Raji (cell line): ENCODE results near the gene ZNF557.

ENCODE experiments used
- POLR2A ChIP-seq: IDR thresholded peaks from 2 replicates; pipeline ENCODE4 v1.6.1; 2011; ENCODE audit warnings: low read depth, low read length, control low read depth; ENCODE audit not compliant: insufficient read depth

ZNF557 gene

GRCh38 chr19:7083076-7083956, 13.8 kb downstream of the ZNF557 start:
- no peak for TF ChIP-seq POLR2A

GRCh38 chr19:7088999-7089398, 19.5 kb downstream of the ZNF557 start:
- TF ChIP-seq POLR2A, result no peak

- TF ChIP-seq POLR2A, result no peak
These were observed 28.6 kb downstream of the ZNF557 start for GRCh38 chr19:7098096-7098495.

- TF ChIP-seq POLR2A, result peak; percentile 89
These were observed 29.4 kb downstream of the ZNF557 start for GRCh38 chr19:7098701-7099596.

GRCh38 chr19:7099597-7099921, 30.1 kb downstream of the ZNF557 start:
- no peak for TF ChIP-seq POLR2A

- no peak for TF ChIP-seq POLR2A
These were observed 32.2 kb downstream of the ZNF557 start for GRCh38 chr19:7101498-7102253.

- TF ChIP-seq POLR2A, result no peak
These were observed 35.4 kb downstream of the ZNF557 start for GRCh38 chr19:7104747-7105447.

GRCh38 chr19:7106711-7107657, 37.5 kb downstream of the ZNF557 start:
- no peak for TF ChIP-seq POLR2A

GRCh38 chr19:7109678-7110289, 40.3 kb downstream of the ZNF557 start:
- no peak for TF ChIP-seq POLR2A

- TF ChIP-seq POLR2A, result no peak
These were observed 43.2 kb downstream of the ZNF557 start for GRCh38 chr19:7112675-7113074.

GRCh38 chr19:7113233-7113632, 43.7 kb downstream of the ZNF557 start:
- TF ChIP-seq POLR2A, result no peak

GRCh38 chr19:7115721-7116120, 46.2 kb downstream of the ZNF557 start:
- no peak for TF ChIP-seq POLR2A

- no peak for TF ChIP-seq POLR2A
These were observed 47.7 kb downstream of the ZNF557 start for GRCh38 chr19:7117248-7117647.
